IMR-90 (cell line): ENCODE measurements around the gene B4GALT5. TPM values are rescaled to one million over a fixed set of nuclear protein-coding genes. Genes with fewer than 3 reads are reported as not detected.
A peak's percentile ranks its signal among the peaks of the same experiment; 100 is the strongest.
"Not testable (repeated sequence)": the region's sequence is repeated elsewhere in the genome, so short reads cannot be mapped to it uniquely, and the experiment has no call there.

Source experiments
- ATAC-seq: fragments of 200-7000 bp; cut with Tn5 transposase; 2 replicates; pipeline ENCODE4 v1.9.1; 2020; ENCODE audit warnings: low read depth, mild to moderate bottlenecking, moderate library complexity
- BruUV-seq: library from RNA; stranded (reverse); fragments of 400-500 nt; replicated peaks from 2 replicates; lab custom pipeline; 2021; lab: Mats Ljungman, UMichigan
- CTCF ChIA-PET: fragments of 300-600 bp; formaldehyde crosslinking; extraction: SDS; loops from one replicate; lab custom pipeline; 2021; ENCODE audit warnings: antibody characterized with exemption; lab: Yijun Ruan, JAX
- POLR2A ChIA-PET: fragments of 300-600 bp; sonication (Branson Sonifier 250); formaldehyde crosslinking; loops from one replicate; lab custom pipeline; 2022; ENCODE audit warnings: antibody characterized with exemption; ENCODE audit not compliant: unreplicated experiment; lab: Charles Lee
- DNase-seq: peaks from one replicate; pipeline ENCODE4 v3.0.0; 2013
- H2AFZ ChIP-seq: replicated peaks from 2 replicates; pipeline ENCODE3; 2013; ENCODE audit warnings: low read length, mild to moderate bottlenecking; ENCODE audit not compliant: poor library complexity
- H2AK5ac ChIP-seq: 2 replicates; pipeline ENCODE4 v1.6.1; 2013; ENCODE audit warnings: low read depth, low read length, inconsistent platforms
- H2AK9ac ChIP-seq: replicated peaks from 2 replicates; pipeline ENCODE3; 2013; ENCODE audit warnings: mild to moderate bottlenecking, low read depth, low read length, moderate library complexity; ENCODE audit not compliant: poor library complexity
- H2BK120ac ChIP-seq: 2 replicates; pipeline ENCODE4 v1.6.1; 2013; ENCODE audit warnings: low read depth, low read length, inconsistent platforms
- H2BK15ac ChIP-seq: 3 replicates; pipeline ENCODE4 v1.6.1; 2013; ENCODE audit warnings: low read depth, low read length, inconsistent platforms
- H2BK20ac ChIP-seq: 2 replicates; pipeline ENCODE4 v1.6.1; 2013; ENCODE audit warnings: low read depth, mild to moderate bottlenecking, inconsistent platforms, low read length, moderate library complexity
- H2BK5ac ChIP-seq: 2 replicates; pipeline ENCODE4 v1.6.1; 2013; ENCODE audit warnings: mild to moderate bottlenecking, low read depth, low read length, inconsistent platforms; ENCODE audit not compliant: poor library complexity, severe bottlenecking
- H3K14ac ChIP-seq: replicated peaks from 2 replicates; pipeline ENCODE4 v1.6.1; 2013; ENCODE audit warnings: low read depth, low read length, inconsistent platforms
- H3K18ac ChIP-seq: 2 replicates; pipeline ENCODE4 v1.6.1; 2013; ENCODE audit warnings: low read depth, low read length, control low read depth
- H3K23ac ChIP-seq: 2 replicates; pipeline ENCODE4 v1.6.1; 2013; ENCODE audit warnings: low read depth, low read length, inconsistent platforms
- H3K27ac ChIP-seq: 2 replicates; pipeline ENCODE4 v1.5.1; 2013; ENCODE audit warnings: mild to moderate bottlenecking, control low read depth, low read length; ENCODE audit not compliant: insufficient read depth
- H3K27me3 ChIP-seq: 2 replicates; pipeline ENCODE4 v1.6.1; 2013; ENCODE audit warnings: low read length; ENCODE audit not compliant: control insufficient read depth, insufficient read depth
- H3K36me3 ChIP-seq: 2 replicates; pipeline ENCODE4 v1.6.1; 2013; ENCODE audit warnings: low read length, mixed read lengths; ENCODE audit not compliant: control insufficient read depth, insufficient read depth
- H3K4ac ChIP-seq: 2 replicates; pipeline ENCODE4 v1.6.1; 2013; ENCODE audit warnings: low read depth, low read length, inconsistent platforms
- H3K4me1 ChIP-seq: 2 replicates; pipeline ENCODE4 v1.6.1; 2013; ENCODE audit warnings: low read length, mixed read lengths; ENCODE audit not compliant: control insufficient read depth, insufficient read depth
- H3K4me2 ChIP-seq: 2 replicates; pipeline ENCODE4 v1.6.1; 2013; ENCODE audit warnings: low read depth, mild to moderate bottlenecking, control low read depth, low read length, moderate library complexity
- H3K4me3 ChIP-seq: 2 replicates; pipeline ENCODE4 v1.5.1; 2013; ENCODE audit warnings: low read depth, mild to moderate bottlenecking, control low read depth, low read length, moderate library complexity; ENCODE audit not compliant: insufficient read depth
- H3K56ac ChIP-seq: 2 replicates; pipeline ENCODE4 v1.6.1; 2013; ENCODE audit warnings: low read length, inconsistent platforms; ENCODE audit not compliant: insufficient read depth; ENCODE audit errors: extremely low read depth
- H3K79me1 ChIP-seq, 2 experiments: 2 replicates each; pipeline ENCODE4 v1.6.1; 2013; ENCODE audit warnings: low read length in 2 of 2, inconsistent platforms in 1 of 2, low read depth in 1 of 2
- H3K9ac ChIP-seq: 2 replicates; pipeline ENCODE4 v1.6.1; 2013; ENCODE audit warnings: low read depth, low read length, control low read depth
- H3K9me1 ChIP-seq: 2 replicates; pipeline ENCODE4 v1.6.1; 2013; ENCODE audit warnings: low read length, inconsistent platforms; ENCODE audit not compliant: insufficient read depth
- H3K9me3 ChIP-seq: 2 replicates; pipeline ENCODE4 v1.6.1; 2013; ENCODE audit warnings: low read length; ENCODE audit not compliant: control insufficient read depth, insufficient read depth
- H4K20me1 ChIP-seq: 2 replicates; pipeline ENCODE4 v1.6.1; 2013; ENCODE audit warnings: low read length, inconsistent platforms; ENCODE audit not compliant: insufficient read depth
- H4K5ac ChIP-seq: 2 replicates; pipeline ENCODE4 v1.6.1; 2013; ENCODE audit warnings: mild to moderate bottlenecking, low read depth, low read length, control low read depth
- H4K8ac ChIP-seq, 2 experiments: 2 replicates each; pipeline ENCODE4 v1.6.1; 2013; ENCODE audit warnings: low read depth in 2 of 2, low read length in 2 of 2, control low read depth in 1 of 2, inconsistent platforms in 1 of 2
- H4K91ac ChIP-seq: 2 replicates; pipeline ENCODE4 v1.6.1; 2013; ENCODE audit warnings: low read depth, low read length, inconsistent platforms; ENCODE audit not compliant: insufficient read depth
- WGBS, 2 experiments: methylation state at CpG; one replicate each; pipeline versions ENCODE4 v1.1.5 to v1.1.7; 2013; ENCODE audit warnings: missing lambda C conversion rate in 2 of 2; ENCODE audit not compliant: insufficient read length in 1 of 2; ENCODE audit errors: extremely low coverage in 2 of 2; 5-methylcytosine and 5-hydroxymethylcytosine counted together
- dilution Hi-C: fragments of 300-500 bp; cut with HindIII; formaldehyde crosslinking; loops from one replicate; pipeline ENCODE4 v1.14.3; 2018; ENCODE audit warnings: low sequenced_read_pairs; ENCODE audit not compliant: unreplicated experiment
- in situ Hi-C: fragments of 300-500 bp; cut with MboI; formaldehyde crosslinking; loops from 3 replicates; pipeline ENCODE4 v1.14.3; 2019; ENCODE audit warnings: low sequenced_read_pairs, inconsistent platforms, mixed read lengths
- intact Hi-C: fragments of 100-400 bp; cut with micrococcal nuclease; formaldehyde crosslinking; loops from 2 replicates; pipeline ENCODE4 v1.10.0; 2022
- polyA plus RNA-seq, 3 experiments: library from polyadenylated mRNA; depleted of rRNA; stranded (reverse); fragments of >200 nt; gene quantifications; 2 replicates each; pipeline ENCODE4 v1.2.3, GENCODE V29; 2012; ENCODE audit warnings: low replicate concordance in 1 of 3
- total RNA-seq: library from RNA; depleted of rRNA; stranded (reverse); fragments of >200 nt; gene quantifications from 2 replicates; pipeline ENCODE4 v1.2.3, GENCODE V29; 2012

B4GALT5 gene
- total and polyA plus RNA-seq, 2 of the 4 experiments (the other 2 are of a cell fraction), result 11.3 to 20.4 TPM

DNA sequence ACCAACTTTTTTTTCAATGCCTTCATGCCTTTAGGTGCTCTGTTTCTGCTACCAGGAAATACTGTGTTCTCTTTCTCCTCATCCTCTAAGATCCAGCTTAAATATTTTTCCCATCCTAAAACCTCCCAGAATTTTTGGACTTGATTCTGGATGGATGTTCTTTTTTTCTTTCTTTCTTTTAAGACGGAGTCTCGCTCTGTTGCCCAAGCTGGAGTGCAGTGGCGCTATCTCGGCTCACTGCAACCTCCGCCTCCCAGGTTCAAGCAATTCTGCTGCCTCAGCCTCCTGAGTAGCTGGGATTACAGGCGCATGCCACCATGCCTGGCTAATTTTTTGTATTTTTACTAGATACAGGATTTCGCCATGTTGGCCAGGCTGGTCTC lies 11.5 kb upstream of the B4GALT5 start:
- H2AFZ ChIP-seq, H3K4ac ChIP-seq, POLR2A ChIA-PET, H2BK15ac ChIP-seq, in situ Hi-C loops, H2BK20ac ChIP-seq, H3K9me3 ChIP-seq, H3K36me3 ChIP-seq, intact Hi-C loops, H2BK120ac ChIP-seq, H4K20me1 ChIP-seq, BruUV-seq, H4K5ac ChIP-seq, CTCF ChIA-PET, dilution Hi-C loops, H3K4me2 ChIP-seq, H2AK5ac ChIP-seq, DNase-seq, H2BK5ac ChIP-seq, H3K27me3 ChIP-seq, H3K18ac ChIP-seq, H3K79me1 ChIP-seq, H3K9me1 ChIP-seq, H3K27ac ChIP-seq, H3K23ac ChIP-seq, H3K14ac ChIP-seq, ATAC-seq, H2AK9ac ChIP-seq, H3K9ac ChIP-seq, H3K56ac ChIP-seq, H3K4me3 ChIP-seq, H4K91ac ChIP-seq, H3K4me1 ChIP-seq: not testable (repeated sequence)
- H4K8ac ChIP-seq, result 0 out of 4 replicates have a peak overlapping the region, but pooled peaks of 1 of the 2 experiments have one; percentile 4
- 100% methylated on average over 4 of the region's 7 CpGs; no CpG with 5 or more reads in 1 of the 2 experiments for WGBS, 2 experiments
